T-helper 17 cell (primary cell): ENCODE results near the gene XPC. TPM values are rescaled to one million over a fixed set of nuclear protein-coding genes. Genes with fewer than 3 reads are reported as not detected.

Source experiments
- ATAC-seq: fragments of 150-1000 bp; cut with Tn5 transposase; 2 replicates; pipeline ENCODE4 v1.10.0; 2021; ENCODE audit warnings: mild to moderate bottlenecking, moderate library complexity
- DNase-seq, 3 donors: peaks; one replicate each; pipeline versions ENCODE4 v3.0.0 to v3.0.0-alpha.2; 2020 to 2021
- H3K9me3 ChIP-seq: one replicate; pipeline ENCODE4 v1.7.0; 2013; ENCODE audit warnings: low read length, mild to moderate bottlenecking; ENCODE audit not compliant: control insufficient read depth, poor library complexity, severe bottlenecking
- H3K27ac Mint-ChIP-seq: one replicate; pipeline ENCODE4 v1.8.0; 2022; ENCODE audit warnings: mild to moderate bottlenecking, moderate library complexity, mixed read lengths
- H3K27me3 Mint-ChIP-seq: one replicate; pipeline ENCODE4 v1.8.0; 2022; ENCODE audit warnings: mixed read lengths
- H3K36me3 Mint-ChIP-seq: one replicate; pipeline ENCODE4 v1.8.0; 2022; ENCODE audit warnings: low read depth, mixed read lengths
- H3K4me1 Mint-ChIP-seq: one replicate; pipeline ENCODE4 v1.8.0; 2022; ENCODE audit warnings: mild to moderate bottlenecking, mixed read lengths
- H3K4me3 Mint-ChIP-seq: one replicate; pipeline ENCODE4 v1.8.0; 2022; ENCODE audit warnings: mild to moderate bottlenecking, moderate library complexity, mixed read lengths
- total RNA-seq, 4 donors: library from RNA in 2 of 4; stranded (reverse) in 2 of 4; gene quantifications; one replicate each; pipeline ENCODE4 v1.2.3 and lab custom pipeline; 2022 to 2026

XPC gene
- total RNA-seq, 2 donors from 2014 or later, result 65.0 to 76.4 TPM

- H3K4me1 Mint-ChIP-seq, result peaks cover 7% of the 10 kb centered on the region
- ATAC-seq, result no peak
- no peaks in the 10 kb centered on the region for H3K9me3 ChIP-seq
- H3K4me3 Mint-ChIP-seq, result no peak overlapping the region
- peaks cover 3% of the 10 kb centered on the region for H3K36me3 Mint-ChIP-seq
- no peak overlapping the region for H3K27ac Mint-ChIP-seq
- H3K27me3 Mint-ChIP-seq, result no peaks in the 10 kb centered on the region
- DNase-seq, result no peak
These were observed 23.7 kb upstream of the XPC start for GRCh38 chr3:14201940-14202684.

- no peak overlapping the region for H3K27ac Mint-ChIP-seq
- no peaks in the 10 kb centered on the region for H3K27me3 Mint-ChIP-seq
- DNase-seq (no peak), ATAC-seq (no peak)
- H3K4me3 Mint-ChIP-seq, result no peak overlapping the region
- peaks cover 3% of the 10 kb centered on the region for H3K36me3 Mint-ChIP-seq
- H3K4me1 Mint-ChIP-seq, result peaks cover 7% of the 10 kb centered on the region
- H3K9me3 ChIP-seq, result no peaks in the 10 kb centered on the region
These were observed 22.4 kb upstream of the XPC start for GRCh38 chr3:14200841-14201240.

DNA sequence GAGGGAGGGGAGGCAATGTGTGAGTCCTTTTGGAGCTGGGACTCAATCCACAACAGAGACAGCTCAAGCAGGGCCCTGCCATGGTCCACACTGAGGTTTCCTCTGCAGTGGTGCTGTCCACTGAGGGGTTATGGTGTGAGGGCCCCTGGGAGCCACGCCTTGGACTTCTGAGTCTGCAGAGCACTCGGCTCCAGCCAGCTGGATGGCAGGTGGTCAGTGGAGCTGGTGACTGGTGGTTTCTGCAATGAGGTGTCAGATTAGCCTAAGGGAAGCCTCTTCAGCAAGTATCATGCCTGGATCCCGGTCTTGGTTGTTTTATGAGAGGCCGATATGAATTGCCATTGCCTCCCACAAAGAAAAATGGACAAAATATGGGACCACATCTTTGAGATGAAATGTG, 21.9 kb upstream of the XPC start:
- Mint-ChIP-seq H3K4me1 (peaks cover 7% of the 10 kb centered on the region), H3K27ac (no peak overlapping the region), H3K27me3 (no peaks in the 10 kb centered on the region), H3K36me3 (peaks cover 3% of the 10 kb centered on the region), H3K4me3 (no peak overlapping the region)
- DNase-seq (no peak), ATAC-seq (no peak)
- no peaks in the 10 kb centered on the region for H3K9me3 ChIP-seq

- Mint-ChIP-seq H3K4me3 (no peak overlapping the region), H3K27me3 (no peaks in the 10 kb centered on the region), H3K27ac (no peak overlapping the region), H3K4me1 (peaks cover 7% of the 10 kb centered on the region), H3K36me3 (peaks cover 3% of the 10 kb centered on the region)
- ATAC-seq (no peak), DNase-seq (no peak)
- H3K9me3 ChIP-seq, result no peaks in the 10 kb centered on the region
These were observed 21.2 kb upstream of the XPC start for GRCh38 chr3:14199641-14200040.

DNA sequence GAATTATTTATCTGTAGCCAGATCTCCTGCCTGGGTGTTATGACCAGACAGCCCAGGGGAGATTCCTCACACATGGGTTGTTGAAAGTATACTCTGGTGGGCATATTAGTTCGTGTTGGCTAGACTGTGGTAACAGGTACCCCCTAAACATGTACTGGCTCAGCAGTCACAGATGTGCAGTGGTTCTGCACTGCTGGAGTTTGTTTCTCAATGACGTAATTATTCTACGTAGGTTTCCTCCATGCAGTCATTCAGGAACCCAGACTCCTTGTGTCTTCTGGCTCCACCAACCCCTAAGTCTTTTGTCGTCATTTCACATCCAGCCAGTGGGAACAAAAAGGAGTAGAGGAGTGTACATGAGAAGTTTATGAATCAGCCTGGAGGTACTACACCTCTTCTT, 16.5 kb upstream of the XPC start:
- Mint-ChIP-seq H3K4me3 (no peak overlapping the region), H3K27ac (peak overlapping the region; percentile 6), H3K36me3 (peaks cover 9% of the 10 kb centered on the region), H3K27me3 (no peaks in the 10 kb centered on the region), H3K4me1 (peaks cover 29% of the 10 kb centered on the region)
- H3K9me3 ChIP-seq, result no peaks in the 10 kb centered on the region
- ATAC-seq (no peak), DNase-seq (no peak)

DNA sequence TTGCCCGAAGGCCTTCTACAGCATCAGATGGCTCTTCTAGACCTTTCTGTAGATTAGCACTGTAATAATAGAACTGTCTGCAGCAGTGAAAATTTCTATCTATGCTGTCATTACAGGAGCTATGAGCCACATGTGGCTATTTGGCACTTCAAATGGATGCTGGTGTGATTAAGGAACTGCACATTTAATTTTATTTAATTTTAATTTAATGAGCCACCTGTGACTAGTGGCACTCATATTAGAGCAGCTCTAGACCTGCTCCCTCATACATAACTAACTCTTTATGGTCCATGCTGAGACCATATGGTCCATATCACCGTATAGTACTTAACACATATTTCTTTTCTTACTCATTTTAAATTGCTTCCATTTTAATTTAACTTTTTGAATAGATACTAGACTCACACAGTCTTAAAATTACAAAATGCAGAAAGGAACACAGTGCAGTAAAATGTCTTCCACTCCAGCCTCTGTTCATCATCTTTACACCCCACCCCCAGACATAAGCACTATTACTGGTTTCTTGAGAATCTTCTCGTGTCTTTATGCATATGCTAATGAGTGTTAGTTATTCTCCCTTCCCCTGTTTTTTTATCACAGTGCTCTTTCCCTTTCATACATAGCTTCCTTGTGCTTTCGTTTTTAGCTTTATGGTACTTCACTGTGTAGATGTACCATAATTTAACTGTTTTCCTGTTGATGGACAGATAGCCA, 9.8 kb upstream of the XPC start:
- Mint-ChIP-seq H3K4me1 (peaks cover 31% of the 10 kb centered on the region), H3K36me3 (peaks cover 17% of the 10 kb centered on the region), H3K27ac (peak overlapping the region; percentile 21), H3K4me3 (no peak overlapping the region), H3K27me3 (no peaks in the 10 kb centered on the region)
- DNase-seq, result no peak
- ATAC-seq, result no peak
- H3K9me3 ChIP-seq, result no peaks in the 10 kb centered on the region

DNA sequence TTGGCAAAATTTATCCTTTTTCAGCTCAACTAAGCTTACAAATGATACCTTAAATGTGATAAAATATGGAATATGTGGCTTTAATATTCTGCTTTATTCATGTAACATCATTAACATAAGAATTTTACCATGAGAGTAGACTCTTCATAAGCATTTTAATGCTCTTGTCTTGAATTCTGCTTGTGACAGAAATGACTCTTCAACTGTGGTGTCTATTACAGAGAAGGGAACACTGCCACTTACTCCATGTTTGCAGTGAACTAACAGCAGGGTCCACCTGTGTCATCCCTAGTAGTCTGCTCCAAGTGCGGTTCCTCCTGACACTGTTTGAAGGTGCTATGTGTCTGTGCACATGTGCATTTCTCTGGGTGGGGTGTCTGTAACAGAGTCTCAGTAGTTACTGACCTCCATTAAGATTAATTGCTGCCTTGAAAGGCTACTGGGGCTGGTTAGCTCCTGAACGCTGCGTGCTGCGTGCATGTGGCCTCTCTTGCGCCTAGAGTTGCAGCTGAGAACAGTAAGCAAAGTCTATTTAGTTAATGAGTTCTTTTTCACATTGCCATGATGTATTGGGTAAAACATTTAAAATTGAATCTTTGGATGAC, 8.6 kb upstream of the XPC start:
- DNase-seq (no peak), ATAC-seq (no peak)
- no peaks in the 10 kb centered on the region for H3K9me3 ChIP-seq
- peaks cover 21% of the 10 kb centered on the region for H3K4me1 Mint-ChIP-seq
- H3K36me3 Mint-ChIP-seq, result peaks cover 15% of the 10 kb centered on the region
- H3K4me3 Mint-ChIP-seq, result no peak overlapping the region
- H3K27ac Mint-ChIP-seq, result no peak overlapping the region
- H3K27me3 Mint-ChIP-seq, result no peaks in the 10 kb centered on the region

DNA sequence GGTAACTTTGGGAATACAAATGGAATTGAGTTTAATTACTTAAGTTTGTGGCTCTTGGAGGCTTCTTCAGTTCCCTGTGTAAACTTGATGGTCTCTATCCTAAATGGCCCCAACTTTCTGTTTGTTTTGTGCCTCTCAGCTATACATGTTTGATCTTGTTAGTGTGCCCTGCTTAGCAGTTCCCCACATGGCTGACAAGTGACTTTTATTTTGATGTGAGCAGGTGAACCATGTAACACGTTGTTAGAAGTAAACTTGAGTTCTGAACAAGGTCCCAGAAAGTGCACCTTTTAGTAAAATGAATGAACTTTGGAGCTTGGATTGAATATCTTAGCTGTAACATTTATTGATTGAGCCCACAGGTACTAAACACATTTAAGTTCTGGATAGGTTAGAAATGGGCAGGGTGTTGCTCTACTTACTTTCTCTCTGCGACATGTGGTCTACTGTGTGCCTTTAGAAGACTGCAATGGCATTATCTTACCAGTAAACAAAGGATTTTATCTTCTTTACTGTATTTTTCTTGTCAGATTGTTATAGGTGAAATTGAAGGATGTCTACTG, 4.7 kb upstream of the XPC start:
- no peaks in the 10 kb centered on the region for H3K9me3 ChIP-seq
- Mint-ChIP-seq H3K36me3 (peaks cover 6% of the 10 kb centered on the region), H3K4me3 (no peak overlapping the region), H3K4me1 (peaks cover 19% of the 10 kb centered on the region), H3K27ac (no peak overlapping the region), H3K27me3 (no peaks in the 10 kb centered on the region)
- no peak for DNase-seq
- no peak for ATAC-seq

DNA sequence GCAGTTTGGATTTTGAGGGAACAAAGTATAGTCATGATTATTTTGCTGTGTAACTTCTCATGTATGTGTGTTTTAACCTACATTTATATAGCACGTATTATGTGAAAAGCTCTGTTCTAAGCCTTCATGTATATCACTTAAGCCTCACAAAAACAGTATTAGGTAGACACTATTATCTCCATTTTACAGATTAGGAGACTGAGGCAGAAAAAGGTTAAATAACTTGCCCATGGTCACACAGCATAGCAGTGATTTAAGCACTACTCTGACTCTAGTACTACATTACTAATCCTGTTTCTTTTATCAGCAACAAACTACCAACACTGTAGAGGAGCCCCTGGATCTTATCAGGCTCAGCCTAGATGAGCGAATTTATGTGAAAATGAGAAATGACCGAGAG, 2.9 kb upstream of the XPC start:
- Mint-ChIP-seq H3K4me1 (peaks cover 31% of the 10 kb centered on the region), H3K4me3 (no peak overlapping the region), H3K36me3 (peaks cover 3% of the 10 kb centered on the region)

GRCh38 chr3:14179795-14180194, 1.4 kb upstream of the XPC start:
- H3K27ac Mint-ChIP-seq, result peak overlapping the region; percentile 96
- peak overlapping the region; percentile 99 for H3K4me3 Mint-ChIP-seq
- no peaks in the 10 kb centered on the region for H3K27me3 Mint-ChIP-seq
- peaks cover 3% of the 10 kb centered on the region for H3K36me3 Mint-ChIP-seq
- peaks cover 44% of the 10 kb centered on the region for H3K4me1 Mint-ChIP-seq
- ATAC-seq (no peak), DNase-seq (no peak)
- H3K9me3 ChIP-seq, result no peaks in the 10 kb centered on the region

More for the DNA sequence above, 2.9 kb upstream of the XPC start:
- H3K9me3 ChIP-seq, result no peaks in the 10 kb centered on the region
- DNase-seq (no peak), ATAC-seq (no peak)
- no peak overlapping the region for H3K27ac Mint-ChIP-seq
- H3K27me3 Mint-ChIP-seq, result no peaks in the 10 kb centered on the region

GRCh38 chr3:14179114-14179465, 689 bp upstream of the XPC start:
- H3K9me3 ChIP-seq, result no peaks in the 10 kb centered on the region
- Mint-ChIP-seq H3K4me1 (peaks cover 48% of the 10 kb centered on the region), H3K27me3 (no peaks in the 10 kb centered on the region), H3K4me3 (peak overlapping the region; percentile 99), H3K36me3 (peaks cover 3% of the 10 kb centered on the region), H3K27ac (peak overlapping the region; percentile 96)
- no peak for ATAC-seq
- no peak for DNase-seq

GRCh38 chr3:14177580-14178246, 688 bp downstream of the XPC start:
- H3K27ac Mint-ChIP-seq, result peak overlapping the region; percentile 96
- peak; percentile 3 for ATAC-seq
- H3K27me3 Mint-ChIP-seq, result no peaks in the 10 kb centered on the region
- H3K4me3 Mint-ChIP-seq, result peak overlapping the region; percentile 99
- peaks cover 54% of the 10 kb centered on the region for H3K4me1 Mint-ChIP-seq
- no peak for DNase-seq
- H3K36me3 Mint-ChIP-seq, result peaks cover 3% of the 10 kb centered on the region
- H3K9me3 ChIP-seq, result no peaks in the 10 kb centered on the region
